ENCODE measurements around the gene COQ7. TPM values are rescaled to one million over a fixed set of nuclear protein-coding genes. Genes with fewer than 3 reads are reported as not detected.

The COQ7 gene
- total RNA-seq, 1 donor from 2014 or later: 26.2 TPM

GRCh38 chr16:19112099-19112407 lies 44.6 kb downstream of the COQ7 start:
- DNase-seq (ENCODE audit: low spot score): no peak

- DNase-seq (ENCODE audit: low spot score): peak; percentile 75
Observed at GRCh38 chr16:19113577-19114358, 46.4 kb downstream of the COQ7 start, which contains the start of gene ITPRIPL2. Gene ITPRIPL2, plus strand, starts transcription at chr16:19113964. Its CDS starts 498 bp downstream, at chr16:19114462.

DNA sequence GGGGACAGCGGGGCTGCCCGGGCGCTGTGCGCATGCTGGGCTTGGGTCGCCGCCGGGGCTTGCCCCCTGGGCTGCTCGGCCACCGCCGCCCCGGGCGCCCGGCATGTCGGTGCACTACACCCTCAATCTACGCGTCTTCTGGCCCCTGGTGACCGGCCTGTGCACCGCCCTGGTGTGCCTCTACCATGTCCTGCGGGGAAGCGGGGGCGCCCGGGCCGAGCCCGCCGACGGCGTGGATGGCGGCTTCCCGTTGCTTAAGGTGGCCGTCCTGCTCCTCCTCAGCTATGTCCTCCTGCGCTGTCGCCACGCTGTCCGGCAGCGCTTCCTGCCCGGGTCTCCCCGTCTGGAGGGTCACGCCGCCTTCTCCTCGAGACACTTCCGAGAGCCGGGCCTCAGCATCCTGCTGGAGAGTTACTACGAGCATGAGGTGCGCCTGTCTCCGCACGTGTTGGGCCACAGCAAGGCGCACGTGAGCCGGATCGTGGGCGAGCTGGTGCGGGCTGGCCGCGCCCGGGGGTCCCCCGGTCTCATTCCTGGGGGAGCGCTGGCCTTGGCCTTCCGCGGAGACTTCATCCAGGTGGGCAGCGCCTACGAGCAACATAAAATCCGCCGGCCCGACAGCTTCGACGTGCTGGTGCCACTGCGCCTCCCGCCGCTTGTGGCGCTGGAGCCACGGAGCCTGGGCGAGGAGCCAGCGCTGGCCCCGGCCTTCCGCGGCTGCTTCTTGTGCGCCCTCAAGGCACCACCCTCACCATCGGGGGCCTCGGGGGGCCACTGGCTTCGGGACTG lies 47.1 kb downstream of the COQ7 start:
- DNase-seq (ENCODE audit: low spot score): peak; percentile 57

GRCh38 chr16:19115148-19116021 lies 48.0 kb downstream of the COQ7 start:
- no peak for DNase-seq (ENCODE audit: low spot score)

- DNase-seq (ENCODE audit: low spot score): no peak
Observed at GRCh38 chr16:19116711-19117449, 49.5 kb downstream of the COQ7 start.

DNA sequence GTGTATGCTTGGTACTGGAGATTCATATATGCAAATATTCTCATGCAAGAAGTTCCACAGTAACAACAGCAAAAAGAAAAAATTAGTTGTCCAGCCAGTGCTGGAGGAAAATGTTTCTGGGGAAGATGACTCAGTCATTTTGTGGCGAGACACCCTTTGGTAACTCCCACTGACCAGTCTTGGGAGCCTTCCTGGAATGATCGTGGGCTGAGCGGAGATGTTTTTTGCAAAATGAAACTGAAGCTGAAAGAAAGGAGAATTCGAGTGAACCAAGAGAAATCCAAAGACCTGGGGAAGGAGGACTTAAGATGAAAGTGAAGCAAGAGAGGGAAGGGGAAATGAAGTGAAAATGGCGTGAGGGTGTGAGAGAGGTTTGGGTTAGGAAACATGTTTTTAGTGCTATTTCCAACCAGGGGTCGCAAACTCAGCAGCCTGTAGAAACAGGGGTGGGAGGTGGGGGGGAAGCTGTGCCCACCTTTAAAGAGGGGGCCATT lies 51.6 kb downstream of the COQ7 start:
- DNase-seq (ENCODE audit: low spot score): peak; percentile 51

DNA sequence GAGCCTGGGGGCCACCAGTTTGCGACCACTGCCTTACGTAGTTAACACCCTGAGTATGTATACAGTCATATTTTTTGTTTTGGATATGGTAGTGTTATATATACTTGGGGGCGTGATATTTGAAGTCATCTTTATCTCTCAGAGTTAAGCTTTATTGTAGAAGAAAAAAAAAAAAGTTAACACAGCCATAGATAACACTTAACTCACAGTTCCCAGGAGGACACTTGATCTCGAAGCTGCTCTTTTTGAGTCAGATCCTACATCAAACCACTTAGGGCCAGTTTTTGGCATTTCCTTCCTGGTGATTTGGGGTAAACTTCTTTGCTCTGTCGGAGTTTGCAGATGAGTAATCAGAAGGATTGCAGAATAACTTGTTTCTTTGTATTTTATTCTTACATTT lies 52.1 kb downstream of the COQ7 start:
- no peak for DNase-seq (ENCODE audit: low spot score)

- DNase-seq (ENCODE audit: low spot score): peak; percentile 86
Observed at GRCh38 chr16:19123535-19124178, 56.2 kb downstream of the COQ7 start.

DNA sequence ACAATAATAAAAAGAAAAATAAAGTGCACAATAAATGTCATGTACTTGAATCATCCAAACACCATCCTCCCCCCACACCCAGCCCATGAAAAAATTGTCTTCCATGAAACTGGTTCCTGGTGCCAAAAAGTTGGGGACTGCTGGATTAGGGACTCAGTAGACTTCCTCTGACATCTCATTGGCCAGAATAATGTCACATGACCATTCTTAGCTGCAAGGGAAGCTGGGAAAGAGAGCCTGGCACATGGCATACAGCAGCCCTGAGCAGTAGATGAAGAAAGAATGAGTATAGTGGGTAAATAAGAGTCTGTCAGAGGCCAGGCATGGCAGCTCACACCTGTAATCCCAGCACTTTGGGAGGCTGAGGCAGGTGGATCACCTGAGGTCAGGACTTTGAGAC lies 58.9 kb downstream of the COQ7 start:
- DNase-seq (ENCODE audit: low spot score): no peak

GRCh38 chr16:19127205-19127604 lies 59.8 kb downstream of the COQ7 start:
- no peak for DNase-seq (ENCODE audit: low spot score)

DNA sequence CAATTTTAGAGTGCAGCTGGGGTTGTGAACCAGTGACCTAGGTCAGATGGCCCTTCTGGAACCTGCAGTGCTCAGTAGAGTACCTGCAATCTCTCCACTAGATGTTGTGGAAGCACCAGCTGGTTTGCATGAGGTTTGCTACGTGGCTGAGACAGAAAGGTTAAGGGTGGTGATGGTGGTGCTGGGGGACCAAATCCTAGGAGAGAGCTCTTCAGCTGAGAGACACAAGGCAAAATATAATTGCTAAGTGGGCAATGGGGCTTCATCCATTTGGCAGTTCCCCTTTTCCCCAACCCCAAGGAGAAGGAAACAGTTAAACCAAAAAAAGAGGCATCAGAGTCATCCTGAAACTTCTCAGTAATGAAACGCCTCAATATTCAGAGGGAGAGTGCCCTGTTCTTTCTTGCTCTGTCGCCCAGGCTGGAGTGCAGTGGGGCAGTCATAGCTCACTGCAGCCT lies 60.3 kb downstream of the COQ7 start:
- no peak for DNase-seq (ENCODE audit: low spot score)

GRCh38 chr16:19128454-19129200 lies 61.2 kb downstream of the COQ7 start:
- no peak for DNase-seq (ENCODE audit: low spot score)

Other genes starting within 250 kb of the COQ7 start
- gene SMG1, start 141.2 kb upstream of the COQ7 start, total RNA-seq: 76.3 TPM
- gene TMC7, start 83.7 kb upstream of the COQ7 start, total RNA-seq: 1.4 TPM
- gene ITPRIPL2, start 46.4 kb downstream of the COQ7 start, total RNA-seq: 37.5 TPM
- 4.0 TPM for gene SYT17, start 100.6 kb downstream of the COQ7 start, total RNA-seq
- gene CLEC19A, start 218.1 kb downstream of the COQ7 start, total RNA-seq: 0.26 TPM

Data from mucosa of gallbladder (tissue), 1 donor.